Adrenal gland (tissue), 12 donors: ENCODE measurements around the gene RNF220. TPM values are rescaled to one million over a fixed set of nuclear protein-coding genes. Genes with fewer than 3 reads are reported as not detected.

Source experiments
- DNase-seq, 7 donors: peaks; one replicate each; pipeline ENCODE4 v3.0.0-alpha.2; 2019 to 2020
- H3K27ac ChIP-seq, 5 donors: fragments of 200-600 bp; sonication (generic) in 4 of 5; 1 replicate in 3 of 5; 2 replicates in 2 of 5; pipeline versions ENCODE4 v1.5.1 to v1.8.0; 2016 to 2020; ENCODE audit warnings: mild to moderate bottlenecking in 1 of 5
- H3K27me3 ChIP-seq: fragments of 200-600 bp; 2 replicates; pipeline ENCODE4 v1.8.0; 2021
- H3K36me3 ChIP-seq, 2 donors: fragments of 200-600 bp; replicated peaks in 1 of 2; 1 replicate in 1 of 2; 2 replicates in 1 of 2; pipeline versions ENCODE4 v1.5.1 to v1.8.0; 2018 to 2022
- H3K4me1 ChIP-seq, 2 donors: fragments of 200-600 bp; replicated peaks in 1 of 2; 1 replicate in 1 of 2; 2 replicates in 1 of 2; pipeline versions ENCODE4 v1.5.1 to v1.8.0; 2018 to 2021
- H3K4me3 ChIP-seq, 4 donors: fragments of 200-600 bp; sonication (generic) in 3 of 4; one replicate each; pipeline ENCODE4 v1.5.1; 2016 to 2018
- H3K9me3 ChIP-seq, 3 donors: fragments of 200-600 bp; sonication (generic) in 1 of 3; replicated peaks in 1 of 3; 1 replicate in 2 of 3; 2 replicates in 1 of 3; pipeline versions ENCODE4 v1.5.1 to v1.8.0; 2016 to 2021
- POLR2A ChIP-seq, 2 donors: fragments of 450-650 bp; IDR thresholded peaks; one replicate each; pipeline ENCODE4 v1.6.1; 2017; ENCODE audit warnings: antibody characterized with exemption in 2 of 2, mild to moderate bottlenecking in 2 of 2, moderate library complexity in 1 of 2
- WGBS, 4 donors: extraction: QIAGEN DNeasy Blood & Tissue Kit in 2 of 4; methylation state at CpG; one replicate each; pipeline versions ENCODE4 v1.1.5 to v1.1.7; 2013 to 2017; 5-methylcytosine and 5-hydroxymethylcytosine counted together
- intact Hi-C, 2 donors: fragments of 100-400 bp; cut with DNase I; formaldehyde crosslinking; loops; one replicate each; pipeline versions ENCODE4 v1.14.1 to v1.15.0; 2022 to 2023
- polyA plus RNA-seq, 3 donors: library from polyadenylated mRNA; stranded (reverse); fragments of 200-250 nt in 2 of 3; fragments of 350-450 nt in 1 of 3; fragmentation: Illumina TruSeq in 1 of 3; extraction: RNeasy Lipid Tissue Mini Kit (QIAGEN cat#74804) in 1 of 3; gene quantifications; one replicate each; pipeline ENCODE4 v1.2.3, GENCODE V29; 2013 to 2014
- total RNA-seq, 9 donors: library from RNA; depleted of rRNA in 4 of 9; stranded (reverse); fragments of >200 nt in 4 of 9; fragments of 120-200 nt in 1 of 9; fragmentation: NEBNext Ultra II Directional in 1 of 9; extraction: Animal tissue kit (Norgen Biotek cat#: 25700) in 1 of 9; gene quantifications; one replicate each; pipeline versions ENCODE4 v1.1.0 to v1.2.4, GENCODE V29; 2013 to 2023
- TF ChIP-seq, protein P1 (sequence below), 6 experiments: fragments of 450-650 bp in 4 of 6; fragments of 200-600 bp in 2 of 6; sonication (generic) in 1 of 6; IDR thresholded peaks; 1 replicate in 5 of 6; 2 replicates in 1 of 6; pipeline versions ENCODE4 v1.5.1 to v1.8.0; 2016 to 2021; ENCODE audit warnings: antibody characterized with exemption in 6 of 6, mild to moderate bottlenecking in 2 of 6, moderate library complexity in 1 of 6
- donor health status: healthy with polysubstance abuse.
- donor health status: Bipolar disorder and iron deficiency.
- donor health status: DM: yes; HTN: yes; CAD: no.
- donor health status: DM: no; HTN: no; CAD: no.
- donor health status: DM: no; HTN: no; CAD: no.
- donor health status: DM: yes; HTN: yes; CAD: no.

The RNF220 gene
- total and polyA plus RNA-seq, 12 donors: 36.3 to 150 (median 66.5) TPM

DNA sequence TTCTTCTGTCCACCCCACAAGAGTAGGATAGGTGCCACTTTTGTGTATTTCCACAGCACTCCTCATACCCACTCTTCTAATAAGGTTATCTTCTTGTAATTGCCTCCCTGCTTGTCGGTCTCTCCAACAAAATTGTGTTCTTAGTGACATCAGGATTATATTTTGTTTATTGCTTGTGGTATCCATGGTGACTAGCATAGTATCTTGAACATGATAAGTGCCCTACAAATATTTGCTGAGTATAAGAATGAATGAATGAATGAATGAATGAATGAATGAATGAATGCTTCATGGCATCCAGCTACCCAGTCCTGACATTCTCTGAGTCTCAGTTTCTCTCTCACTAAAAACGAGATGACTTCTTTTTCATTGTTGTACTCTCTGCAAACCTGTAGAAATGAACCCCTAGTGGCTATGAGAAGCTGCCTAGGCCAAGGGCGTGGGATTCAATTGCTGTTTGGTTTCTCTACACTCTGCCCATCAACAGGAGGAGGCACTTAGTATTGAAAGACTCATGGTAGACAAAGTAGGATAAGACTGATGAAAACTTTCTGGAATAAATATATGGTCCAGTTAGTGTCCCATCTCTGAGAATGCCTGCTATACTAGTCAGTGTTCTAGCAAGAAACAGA is 148.2 kb downstream of the RNF220 start:
- no peaks in the 10 kb centered on the region for H3K36me3 ChIP-seq
- intact Hi-C loops: no loop called here
- H3K27me3 ChIP-seq: no peaks in the 10 kb centered on the region
- no peak for DNase-seq
- WGBS, 4 donors: 37 to 74% (median 52%) methylated on average over 3 of the region's 3 CpGs
- H3K27ac ChIP-seq: no peak overlapping the region
- no peak overlapping the region for H3K4me3 ChIP-seq
- H3K9me3 ChIP-seq: no peaks in the 10 kb centered on the region
- TF ChIP-seq POLR2A (IDR thresholded peaks at IDR 0.05): no peak
- TF ChIP-seq, protein P1, sequence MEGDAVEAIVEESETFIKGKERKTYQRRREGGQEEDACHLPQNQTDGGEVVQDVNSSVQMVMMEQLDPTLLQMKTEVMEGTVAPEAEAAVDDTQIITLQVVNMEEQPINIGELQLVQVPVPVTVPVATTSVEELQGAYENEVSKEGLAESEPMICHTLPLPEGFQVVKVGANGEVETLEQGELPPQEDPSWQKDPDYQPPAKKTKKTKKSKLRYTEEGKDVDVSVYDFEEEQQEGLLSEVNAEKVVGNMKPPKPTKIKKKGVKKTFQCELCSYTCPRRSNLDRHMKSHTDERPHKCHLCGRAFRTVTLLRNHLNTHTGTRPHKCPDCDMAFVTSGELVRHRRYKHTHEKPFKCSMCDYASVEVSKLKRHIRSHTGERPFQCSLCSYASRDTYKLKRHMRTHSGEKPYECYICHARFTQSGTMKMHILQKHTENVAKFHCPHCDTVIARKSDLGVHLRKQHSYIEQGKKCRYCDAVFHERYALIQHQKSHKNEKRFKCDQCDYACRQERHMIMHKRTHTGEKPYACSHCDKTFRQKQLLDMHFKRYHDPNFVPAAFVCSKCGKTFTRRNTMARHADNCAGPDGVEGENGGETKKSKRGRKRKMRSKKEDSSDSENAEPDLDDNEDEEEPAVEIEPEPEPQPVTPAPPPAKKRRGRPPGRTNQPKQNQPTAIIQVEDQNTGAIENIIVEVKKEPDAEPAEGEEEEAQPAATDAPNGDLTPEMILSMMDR (IDR thresholded peaks at IDR 0.05): no peak
- no peaks in the 10 kb centered on the region for H3K4me1 ChIP-seq

DNA sequence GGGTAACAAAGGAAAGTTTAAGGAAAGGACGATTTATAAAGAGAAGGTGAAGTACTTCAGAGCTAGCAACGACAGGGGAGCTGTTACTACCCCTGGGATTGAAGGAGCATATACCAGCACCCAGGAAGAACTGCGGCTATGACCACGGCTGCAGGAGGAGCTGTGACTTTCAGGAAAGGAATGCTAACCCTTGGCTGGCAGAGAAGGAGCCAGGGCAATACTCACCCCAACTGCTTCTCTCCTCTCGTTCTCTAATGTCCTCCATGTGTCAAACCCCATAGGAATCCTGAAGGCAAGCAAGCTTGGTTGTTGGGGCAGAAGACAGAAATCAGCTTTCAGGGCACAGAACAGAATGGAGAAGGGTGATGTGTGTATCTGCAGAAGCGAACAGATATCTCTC is 148.7 kb downstream of the RNF220 start:
- Histone ChIP-seq H3K27me3 (no peaks in the 10 kb centered on the region), H3K36me3 (no peaks in the 10 kb centered on the region), H3K9me3 (no peaks in the 10 kb centered on the region), H3K27ac (no peak overlapping the region), H3K4me1 (no peaks in the 10 kb centered on the region), H3K4me3 (no peak overlapping the region)
- DNase-seq: no peak
- intact Hi-C loops: no loop called here
- WGBS, 4 donors: 68 to 75% (median 71%) methylated on average over 6 of the region's 6 CpGs
- TF ChIP-seq, protein P1 (IDR thresholded peaks at IDR 0.05): no peak
- no peak for TF ChIP-seq POLR2A (IDR thresholded peaks at IDR 0.05)

DNA sequence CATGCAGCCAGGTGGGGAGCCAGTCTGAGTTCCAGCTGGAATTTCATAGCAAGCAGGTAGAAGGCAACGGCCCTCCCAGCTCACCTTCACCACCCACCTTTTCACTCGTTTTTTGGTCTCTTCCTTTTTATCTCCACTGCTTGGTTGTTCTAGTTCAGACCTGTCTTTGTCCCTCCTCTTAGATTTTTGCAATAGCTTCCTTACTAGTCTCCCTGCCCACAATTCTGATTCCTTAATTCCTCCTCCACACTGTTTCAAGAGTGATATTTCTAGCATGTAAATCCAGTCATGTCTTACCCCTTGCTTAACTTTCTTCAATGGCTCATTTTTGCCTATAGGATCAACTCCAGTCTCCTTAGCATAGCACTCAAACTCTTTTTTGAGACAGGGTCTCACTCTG is 149.7 kb downstream of the RNF220 start:
- 34 to 56% (median 41%) methylated on average over 2 of the region's 2 CpGs for WGBS, 4 donors
- Histone ChIP-seq H3K27ac (no peak overlapping the region), H3K4me3 (no peak overlapping the region), H3K27me3 (peaks cover 1% of the 10 kb centered on the region), H3K36me3 (no peaks in the 10 kb centered on the region), H3K9me3 (no peaks in the 10 kb centered on the region), H3K4me1 (no peaks in the 10 kb centered on the region)
- TF ChIP-seq, protein P1 (IDR thresholded peaks at IDR 0.05): no peak
- intact Hi-C loops: no loop called here
- no peak for DNase-seq

- DNase-seq: no peak
- TF ChIP-seq, protein P1 (IDR thresholded peaks at IDR 0.05): no peak
- no peak for TF ChIP-seq POLR2A (IDR thresholded peaks at IDR 0.05)
- no peak overlapping the region for H3K27ac ChIP-seq
- intact Hi-C loops: no loop called here
- H3K27me3 ChIP-seq: peaks cover 22% of the 10 kb centered on the region
- H3K4me1 ChIP-seq: no peaks in the 10 kb centered on the region
- H3K36me3 ChIP-seq: no peaks in the 10 kb centered on the region
- no peaks in the 10 kb centered on the region for H3K9me3 ChIP-seq
- no peak overlapping the region for H3K4me3 ChIP-seq
- WGBS, 4 donors: 58 to 66% (median 60%) methylated on average over 6 of the region's 6 CpGs
Measured at GRCh38 chr1:44557778-44558177, 152.7 kb downstream of the RNF220 start.
